IMR-90 (cell line): Measurements from ENCODE around the gene ACE. TPM values are rescaled to one million over a fixed set of nuclear protein-coding genes. Genes with fewer than 3 reads are reported as not detected.

Source experiments
- ATAC-seq: fragments of 200-7000 bp; cut with Tn5 transposase; 2 replicates; pipeline ENCODE4 v1.9.1; 2020; ENCODE audit warnings: low read depth, mild to moderate bottlenecking, moderate library complexity
- BruUV-seq: library from RNA; stranded (reverse); fragments of 400-500 nt; replicated peaks from 2 replicates; lab custom pipeline; 2021; lab: Mats Ljungman, UMichigan
- CTCF ChIA-PET: fragments of 300-600 bp; formaldehyde crosslinking; extraction: SDS; loops from one replicate; lab custom pipeline; 2021; ENCODE audit warnings: antibody characterized with exemption; lab: Yijun Ruan, JAX
- POLR2A ChIA-PET: fragments of 300-600 bp; sonication (Branson Sonifier 250); formaldehyde crosslinking; loops from one replicate; lab custom pipeline; 2022; ENCODE audit warnings: antibody characterized with exemption; ENCODE audit not compliant: unreplicated experiment; lab: Charles Lee
- DNase-seq: peaks from one replicate; pipeline ENCODE4 v3.0.0; 2013
- H2AFZ ChIP-seq: replicated peaks from 2 replicates; pipeline ENCODE3; 2013; ENCODE audit warnings: low read length, mild to moderate bottlenecking; ENCODE audit not compliant: poor library complexity
- H2AK5ac ChIP-seq: 2 replicates; pipeline ENCODE4 v1.6.1; 2013; ENCODE audit warnings: low read depth, low read length, inconsistent platforms
- H2AK9ac ChIP-seq: replicated peaks from 2 replicates; pipeline ENCODE3; 2013; ENCODE audit warnings: mild to moderate bottlenecking, low read depth, low read length, moderate library complexity; ENCODE audit not compliant: poor library complexity
- H2BK120ac ChIP-seq: 2 replicates; pipeline ENCODE4 v1.6.1; 2013; ENCODE audit warnings: low read depth, low read length, inconsistent platforms
- H2BK15ac ChIP-seq: 3 replicates; pipeline ENCODE4 v1.6.1; 2013; ENCODE audit warnings: low read depth, low read length, inconsistent platforms
- H2BK20ac ChIP-seq: 2 replicates; pipeline ENCODE4 v1.6.1; 2013; ENCODE audit warnings: low read depth, mild to moderate bottlenecking, inconsistent platforms, low read length, moderate library complexity
- H2BK5ac ChIP-seq: 2 replicates; pipeline ENCODE4 v1.6.1; 2013; ENCODE audit warnings: mild to moderate bottlenecking, low read depth, low read length, inconsistent platforms; ENCODE audit not compliant: poor library complexity, severe bottlenecking
- H3K14ac ChIP-seq: replicated peaks from 2 replicates; pipeline ENCODE4 v1.6.1; 2013; ENCODE audit warnings: low read depth, low read length, inconsistent platforms
- H3K18ac ChIP-seq: 2 replicates; pipeline ENCODE4 v1.6.1; 2013; ENCODE audit warnings: low read depth, low read length, control low read depth
- H3K23ac ChIP-seq: 2 replicates; pipeline ENCODE4 v1.6.1; 2013; ENCODE audit warnings: low read depth, low read length, inconsistent platforms
- H3K27ac ChIP-seq: 2 replicates; pipeline ENCODE4 v1.5.1; 2013; ENCODE audit warnings: mild to moderate bottlenecking, control low read depth, low read length; ENCODE audit not compliant: insufficient read depth
- H3K27me3 ChIP-seq: 2 replicates; pipeline ENCODE4 v1.6.1; 2013; ENCODE audit warnings: low read length; ENCODE audit not compliant: control insufficient read depth, insufficient read depth
- H3K36me3 ChIP-seq: 2 replicates; pipeline ENCODE4 v1.6.1; 2013; ENCODE audit warnings: low read length, mixed read lengths; ENCODE audit not compliant: control insufficient read depth, insufficient read depth
- H3K4ac ChIP-seq: 2 replicates; pipeline ENCODE4 v1.6.1; 2013; ENCODE audit warnings: low read depth, low read length, inconsistent platforms
- H3K4me1 ChIP-seq: 2 replicates; pipeline ENCODE4 v1.6.1; 2013; ENCODE audit warnings: low read length, mixed read lengths; ENCODE audit not compliant: control insufficient read depth, insufficient read depth
- H3K4me2 ChIP-seq: 2 replicates; pipeline ENCODE4 v1.6.1; 2013; ENCODE audit warnings: low read depth, mild to moderate bottlenecking, control low read depth, low read length, moderate library complexity
- H3K4me3 ChIP-seq: 2 replicates; pipeline ENCODE4 v1.5.1; 2013; ENCODE audit warnings: low read depth, mild to moderate bottlenecking, control low read depth, low read length, moderate library complexity; ENCODE audit not compliant: insufficient read depth
- H3K56ac ChIP-seq: 2 replicates; pipeline ENCODE4 v1.6.1; 2013; ENCODE audit warnings: low read length, inconsistent platforms; ENCODE audit not compliant: insufficient read depth; ENCODE audit errors: extremely low read depth
- H3K79me1 ChIP-seq, 2 experiments: 2 replicates each; pipeline ENCODE4 v1.6.1; 2013; ENCODE audit warnings: low read length in 2 of 2, inconsistent platforms in 1 of 2, low read depth in 1 of 2
- H3K9ac ChIP-seq: 2 replicates; pipeline ENCODE4 v1.6.1; 2013; ENCODE audit warnings: low read depth, low read length, control low read depth
- H3K9me1 ChIP-seq: 2 replicates; pipeline ENCODE4 v1.6.1; 2013; ENCODE audit warnings: low read length, inconsistent platforms; ENCODE audit not compliant: insufficient read depth
- H3K9me3 ChIP-seq: 2 replicates; pipeline ENCODE4 v1.6.1; 2013; ENCODE audit warnings: low read length; ENCODE audit not compliant: control insufficient read depth, insufficient read depth
- H4K20me1 ChIP-seq: 2 replicates; pipeline ENCODE4 v1.6.1; 2013; ENCODE audit warnings: low read length, inconsistent platforms; ENCODE audit not compliant: insufficient read depth
- H4K5ac ChIP-seq: 2 replicates; pipeline ENCODE4 v1.6.1; 2013; ENCODE audit warnings: mild to moderate bottlenecking, low read depth, low read length, control low read depth
- H4K8ac ChIP-seq, 2 experiments: 2 replicates each; pipeline ENCODE4 v1.6.1; 2013; ENCODE audit warnings: low read depth in 2 of 2, low read length in 2 of 2, control low read depth in 1 of 2, inconsistent platforms in 1 of 2
- H4K91ac ChIP-seq: 2 replicates; pipeline ENCODE4 v1.6.1; 2013; ENCODE audit warnings: low read depth, low read length, inconsistent platforms; ENCODE audit not compliant: insufficient read depth
- BHLHE40 ChIP-seq: fragments of 150-350 bp; IDR thresholded peaks from 2 replicates; pipeline ENCODE4 v1.6.1; 2016; ENCODE audit warnings: mild to moderate bottlenecking, low read depth, low read length
- CEBPB ChIP-seq: IDR thresholded peaks from 2 replicates; pipeline ENCODE4 v1.6.1; 2012; ENCODE audit warnings: low read depth, low read length, improper control_type of control experiment
- CHD1 ChIP-seq: IDR thresholded peaks from 2 replicates; pipeline ENCODE4 v1.6.1; 2012; ENCODE audit warnings: low read depth, low read length, improper control_type of control experiment
- FOS ChIP-seq: fragments of 150-350 bp; IDR thresholded peaks from 2 replicates; pipeline ENCODE4 v1.6.1; 2016; ENCODE audit warnings: low read depth, low read length
- MAFK ChIP-seq: IDR thresholded peaks from 2 replicates; pipeline ENCODE4 v1.6.1; 2012; ENCODE audit warnings: low read depth, low read length, improper control_type of control experiment
- MAZ ChIP-seq: IDR thresholded peaks from 2 replicates; pipeline ENCODE4 v1.6.1; 2012; ENCODE audit warnings: low read depth, mild to moderate bottlenecking, low read length, improper control_type of control experiment, moderate library complexity, borderline replicate concordance
- MXI1 ChIP-seq: IDR thresholded peaks from 2 replicates; pipeline ENCODE4 v1.6.1; 2012; ENCODE audit warnings: low read depth, mild to moderate bottlenecking, low read length, moderate library complexity, borderline replicate concordance
- NFE2L2 ChIP-seq: fragments of 150-350 bp; IDR thresholded peaks from 2 replicates; pipeline ENCODE4 v1.6.1; 2016; ENCODE audit warnings: low read depth, mild to moderate bottlenecking, low read length
- POLR2A ChIP-seq: IDR thresholded peaks from 2 replicates; pipeline ENCODE4 v1.6.1; 2012; ENCODE audit warnings: mild to moderate bottlenecking, low read depth, low read length
- RAD21 ChIP-seq: IDR thresholded peaks from 2 replicates; pipeline ENCODE4 v1.6.1; 2012; ENCODE audit warnings: low read length, improper control_type of control experiment
- RCOR1 ChIP-seq: IDR thresholded peaks from 2 replicates; pipeline ENCODE4 v1.6.1; 2012; ENCODE audit warnings: mild to moderate bottlenecking, low read length, improper control_type of control experiment; ENCODE audit not compliant: insufficient replicate concordance
- RFX5 ChIP-seq: IDR thresholded peaks from 2 replicates; pipeline ENCODE4 v1.8.0; 2012; ENCODE audit warnings: low read depth, mild to moderate bottlenecking, low read length, moderate library complexity
- SMC3 ChIP-seq: fragments of 150-350 bp; IDR thresholded peaks from 2 replicates; pipeline ENCODE4 v1.6.1; 2016; ENCODE audit warnings: low read depth, mild to moderate bottlenecking, antibody characterized with exemption, low read length, moderate library complexity
- WGBS, 2 experiments: methylation state at CpG; one replicate each; pipeline versions ENCODE4 v1.1.5 to v1.1.7; 2013; ENCODE audit warnings: missing lambda C conversion rate in 2 of 2; ENCODE audit not compliant: insufficient read length in 1 of 2; ENCODE audit errors: extremely low coverage in 2 of 2; 5-methylcytosine and 5-hydroxymethylcytosine counted together
- dilution Hi-C: fragments of 300-500 bp; cut with HindIII; formaldehyde crosslinking; loops from one replicate; pipeline ENCODE4 v1.14.3; 2018; ENCODE audit warnings: low sequenced_read_pairs; ENCODE audit not compliant: unreplicated experiment
- in situ Hi-C: fragments of 300-500 bp; cut with MboI; formaldehyde crosslinking; loops from 3 replicates; pipeline ENCODE4 v1.14.3; 2019; ENCODE audit warnings: low sequenced_read_pairs, inconsistent platforms, mixed read lengths
- intact Hi-C: fragments of 100-400 bp; cut with micrococcal nuclease; formaldehyde crosslinking; loops from 2 replicates; pipeline ENCODE4 v1.10.0; 2022
- polyA plus RNA-seq, 3 experiments: library from polyadenylated mRNA; depleted of rRNA; stranded (reverse); fragments of >200 nt; gene quantifications; 2 replicates each; pipeline ENCODE4 v1.2.3, GENCODE V29; 2012; ENCODE audit warnings: low replicate concordance in 1 of 3
- total RNA-seq: library from RNA; depleted of rRNA; stranded (reverse); fragments of >200 nt; gene quantifications from 2 replicates; pipeline ENCODE4 v1.2.3, GENCODE V29; 2012
- TF ChIP-seq, protein P1 (sequence below): conservative IDR thresholded peaks from 2 replicates; pipeline ENCODE4 v1.5.1; 2012; ENCODE audit warnings: mild to moderate bottlenecking, low read depth, low read length, improper control_type of control experiment
- TF ChIP-seq, protein P2 (sequence below): fragments of 150-350 bp; IDR thresholded peaks from 2 replicates; pipeline ENCODE4 v1.6.1; 2017; ENCODE audit warnings: mild to moderate bottlenecking, antibody characterized with exemption, low read length, low read depth
- TF ChIP-seq, protein P3 (sequence below): fragments of 150-350 bp; IDR thresholded peaks from 2 replicates; pipeline ENCODE4 v1.6.1; 2016; ENCODE audit warnings: low read depth, mild to moderate bottlenecking, low read length, moderate library complexity, borderline replicate concordance

Gene ACE
- total and polyA plus RNA-seq, 2 of the 4 experiments (the other 2 are of a cell fraction): 1.4 to 5.8 TPM

DNA sequence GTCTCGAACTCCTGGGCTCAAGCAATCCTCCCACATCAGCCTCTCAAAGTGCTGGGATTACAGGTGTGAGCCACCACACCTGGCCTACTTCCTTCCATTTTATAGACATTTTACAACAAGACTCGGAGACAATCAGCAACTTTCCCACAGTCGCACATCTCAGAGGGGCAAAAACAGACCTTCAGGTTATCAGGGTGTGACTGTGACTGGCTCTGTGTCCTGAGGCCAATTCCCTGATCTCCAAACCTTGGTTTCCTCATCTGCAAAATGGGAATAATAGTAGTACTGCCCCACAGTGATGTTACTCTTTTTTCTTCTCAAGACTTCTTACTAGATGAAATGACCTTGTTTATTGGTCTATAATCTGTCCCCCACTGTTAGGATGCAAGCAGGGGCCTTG, 35.5 kb downstream of the ACE start:
- no peak overlapping the region for H3K27ac ChIP-seq
- ATAC-seq: no peak
- no peak overlapping the region for H4K5ac ChIP-seq
- H2BK15ac ChIP-seq: no peak overlapping the region
- in situ Hi-C loops: no loop called here
- no peak overlapping the region for H4K8ac ChIP-seq
- intact Hi-C loops: no loop called here
- H2AFZ ChIP-seq: no peak overlapping the region
- no peak overlapping the region for H3K4ac ChIP-seq
- H3K23ac ChIP-seq: no peak overlapping the region
- H4K20me1 ChIP-seq: no peaks in the 10 kb centered on the region
- H2BK5ac ChIP-seq: no peak overlapping the region
- H3K14ac ChIP-seq: no peak overlapping the region
- no peaks in the 10 kb centered on the region for H3K79me1 ChIP-seq
- TF ChIP-seq CHD1 (no peak), RFX5 (no peak), RAD21 (no peak), FOS (no peak), NFE2L2 (no peak), CEBPB (no peak), RCOR1 (no peak), MXI1 (no peak), MAZ (no peak), SMC3 (no peak), BHLHE40 (no peak), POLR2A (no peak), MAFK (no peak)
- TF ChIP-seq, protein P1, sequence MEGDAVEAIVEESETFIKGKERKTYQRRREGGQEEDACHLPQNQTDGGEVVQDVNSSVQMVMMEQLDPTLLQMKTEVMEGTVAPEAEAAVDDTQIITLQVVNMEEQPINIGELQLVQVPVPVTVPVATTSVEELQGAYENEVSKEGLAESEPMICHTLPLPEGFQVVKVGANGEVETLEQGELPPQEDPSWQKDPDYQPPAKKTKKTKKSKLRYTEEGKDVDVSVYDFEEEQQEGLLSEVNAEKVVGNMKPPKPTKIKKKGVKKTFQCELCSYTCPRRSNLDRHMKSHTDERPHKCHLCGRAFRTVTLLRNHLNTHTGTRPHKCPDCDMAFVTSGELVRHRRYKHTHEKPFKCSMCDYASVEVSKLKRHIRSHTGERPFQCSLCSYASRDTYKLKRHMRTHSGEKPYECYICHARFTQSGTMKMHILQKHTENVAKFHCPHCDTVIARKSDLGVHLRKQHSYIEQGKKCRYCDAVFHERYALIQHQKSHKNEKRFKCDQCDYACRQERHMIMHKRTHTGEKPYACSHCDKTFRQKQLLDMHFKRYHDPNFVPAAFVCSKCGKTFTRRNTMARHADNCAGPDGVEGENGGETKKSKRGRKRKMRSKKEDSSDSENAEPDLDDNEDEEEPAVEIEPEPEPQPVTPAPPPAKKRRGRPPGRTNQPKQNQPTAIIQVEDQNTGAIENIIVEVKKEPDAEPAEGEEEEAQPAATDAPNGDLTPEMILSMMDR: no peak
- TF ChIP-seq, protein P2, sequence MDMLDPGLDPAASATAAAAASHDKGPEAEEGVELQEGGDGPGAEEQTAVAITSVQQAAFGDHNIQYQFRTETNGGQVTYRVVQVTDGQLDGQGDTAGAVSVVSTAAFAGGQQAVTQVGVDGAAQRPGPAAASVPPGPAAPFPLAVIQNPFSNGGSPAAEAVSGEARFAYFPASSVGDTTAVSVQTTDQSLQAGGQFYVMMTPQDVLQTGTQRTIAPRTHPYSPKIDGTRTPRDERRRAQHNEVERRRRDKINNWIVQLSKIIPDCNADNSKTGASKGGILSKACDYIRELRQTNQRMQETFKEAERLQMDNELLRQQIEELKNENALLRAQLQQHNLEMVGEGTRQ: no peak
- TF ChIP-seq, protein P3, sequence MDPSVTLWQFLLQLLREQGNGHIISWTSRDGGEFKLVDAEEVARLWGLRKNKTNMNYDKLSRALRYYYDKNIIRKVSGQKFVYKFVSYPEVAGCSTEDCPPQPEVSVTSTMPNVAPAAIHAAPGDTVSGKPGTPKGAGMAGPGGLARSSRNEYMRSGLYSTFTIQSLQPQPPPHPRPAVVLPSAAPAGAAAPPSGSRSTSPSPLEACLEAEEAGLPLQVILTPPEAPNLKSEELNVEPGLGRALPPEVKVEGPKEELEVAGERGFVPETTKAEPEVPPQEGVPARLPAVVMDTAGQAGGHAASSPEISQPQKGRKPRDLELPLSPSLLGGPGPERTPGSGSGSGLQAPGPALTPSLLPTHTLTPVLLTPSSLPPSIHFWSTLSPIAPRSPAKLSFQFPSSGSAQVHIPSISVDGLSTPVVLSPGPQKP: no peak
- peaks cover 32% of the 10 kb centered on the region; the same call in 1 of the 2 replicates for H3K27me3 ChIP-seq
- ChIA-PET CTCF (no interaction called here), POLR2A (no interaction called here)
- 100% methylated on average over 1 of the region's 3 CpGs; no CpG with 5 or more reads in 1 of the 2 experiments for whole genome bisulfite sequencing, 2 experiments
- H2BK120ac ChIP-seq: no peak overlapping the region
- H2BK20ac ChIP-seq: no peak overlapping the region
- no peaks in the 10 kb centered on the region; the same call in 1 of the 2 replicates for H3K9me1 ChIP-seq
- peaks cover 2% of the 10 kb centered on the region for H3K4me1 ChIP-seq
- no peak overlapping the region for H2AK5ac ChIP-seq
- no TSS peak for BruUV-seq
- dilution Hi-C loops: no loop called here
- H3K56ac ChIP-seq: no peak overlapping the region
- no peak for DNase-seq
- no peak overlapping the region for H3K9ac ChIP-seq
- no peak overlapping the region for H3K18ac ChIP-seq
- no peak overlapping the region for H3K4me3 ChIP-seq
- H3K36me3 ChIP-seq: no peaks in the 10 kb centered on the region
- H2AK9ac ChIP-seq: no peak overlapping the region
- no peak overlapping the region for H3K4me2 ChIP-seq
- H4K91ac ChIP-seq: no peak overlapping the region
- no peaks in the 10 kb centered on the region for H3K9me3 ChIP-seq
